ENCODE measurements around the gene PCDH9. TPM values are rescaled to one million over a fixed set of nuclear protein-coding genes. Genes with fewer than 3 reads are reported as not detected.

Gene PCDH9
- total RNA-seq, 1 experiment from 2014 or later = 4.2 TPM

DNA sequence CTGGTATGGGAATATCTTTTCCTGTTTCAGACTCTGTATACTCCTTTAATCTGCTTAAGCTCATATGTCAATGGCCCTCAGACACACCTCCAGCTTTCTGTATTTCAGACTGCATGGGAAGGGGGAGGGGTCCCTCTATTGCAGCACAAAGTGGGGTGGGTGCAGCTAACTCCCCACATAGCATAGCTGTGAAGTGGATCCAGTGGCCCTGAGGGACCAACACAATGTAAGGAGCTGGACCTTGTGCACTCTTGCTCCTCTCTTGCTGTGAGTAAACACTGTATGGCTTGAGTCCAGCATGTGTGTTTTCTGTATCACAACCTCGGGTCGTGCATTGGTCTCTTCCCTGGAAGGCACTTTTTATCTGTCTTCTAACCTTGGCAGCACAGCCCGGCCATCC is 669.9 kb downstream of the PCDH9 start:
- ATAC-seq (no peak), DNase-seq (ENCODE audit: low read depth, low spot score) (no peak)
- in situ Hi-C loops (cut with HindIII; ENCODE audit: low pct_unique_long_range_greater_than_20kb, low sequenced_read_pairs) = no loop called here
- intact Hi-C loops (cut with micrococcal nuclease; ENCODE audit: unreplicated experiment) = no loop called here
- Histone ChIP-seq H3K4me1 (ENCODE audit: control insufficient read depth, insufficient read depth, low read length) (no peaks in the 10 kb centered on the region), H3K4me3 (ENCODE audit: low read depth in 2 of 2, low read length in 2 of 2) (no peak overlapping the region), H3K36me3 (ENCODE audit: control insufficient read depth, insufficient read depth, low read length) (no peaks in the 10 kb centered on the region), H3K27me3 (ENCODE audit: control insufficient read depth, insufficient read depth, low read length) (no peaks in the 10 kb centered on the region), H3K9me3 (ENCODE audit: control insufficient read depth, insufficient read depth, low read depth, low read length) (no peaks in the 10 kb centered on the region), H3K27ac (ENCODE audit: low read length) (no peak overlapping the region)
- TF ChIP-seq POLR2AphosphoS5 (IDR thresholded peaks at IDR 0.05; ENCODE audit: low read depth, low read length) (no peak), CTCF (IDR thresholded peaks at IDR 0.05) (no peak), REST (IDR thresholded peaks at IDR 0.05; ENCODE audit: insufficient read depth in 1 of 2, low read depth in 2 of 2, low read length in 1 of 2) (no peak), SIN3A (IDR thresholded peaks at IDR 0.05; ENCODE audit: borderline replicate concordance, insufficient read depth, low read depth, low read length) (no peak), TCF7L2 (IDR thresholded peaks at IDR 0.05; ENCODE audit: low read depth, low read length) (no peak)
- BruUV-seq (replicated peaks) = no TSS peak
- ChIA-PET POLR2A (no interaction called here), CTCF (no interaction called here)

DNA sequence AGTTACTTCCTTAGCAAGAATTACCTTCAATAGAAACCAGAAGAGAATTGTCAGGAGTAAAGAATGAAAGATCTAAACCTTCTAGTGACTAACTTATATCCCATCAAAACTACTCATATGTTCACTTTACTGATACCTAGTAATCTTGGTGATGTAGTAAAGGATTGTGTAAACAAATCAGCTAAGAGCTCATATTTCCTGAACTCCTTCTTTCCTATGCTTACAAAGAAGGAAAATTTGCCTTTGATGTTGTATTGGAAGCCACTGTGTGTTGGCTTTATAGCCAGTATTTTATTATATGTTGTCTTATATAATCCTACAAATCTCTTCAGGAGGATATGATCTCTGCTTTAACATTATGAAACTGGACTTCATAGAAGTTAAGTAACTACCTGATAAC is 671.0 kb downstream of the PCDH9 start:
- in situ Hi-C loops (cut with HindIII; ENCODE audit: low pct_unique_long_range_greater_than_20kb, low sequenced_read_pairs) = no loop called here
- Histone ChIP-seq H3K36me3 (ENCODE audit: control insufficient read depth, insufficient read depth, low read length) (no peaks in the 10 kb centered on the region), H3K4me1 (ENCODE audit: control insufficient read depth, insufficient read depth, low read length) (no peaks in the 10 kb centered on the region), H3K9me3 (ENCODE audit: control insufficient read depth, insufficient read depth, low read depth, low read length) (no peaks in the 10 kb centered on the region), H3K27ac (ENCODE audit: low read length) (no peak overlapping the region), H3K4me3 (ENCODE audit: low read depth in 2 of 2, low read length in 2 of 2) (no peak overlapping the region), H3K27me3 (ENCODE audit: control insufficient read depth, insufficient read depth, low read length) (no peaks in the 10 kb centered on the region)
- intact Hi-C loops (cut with micrococcal nuclease; ENCODE audit: unreplicated experiment) = no loop called here
- ChIA-PET POLR2A (no interaction called here), CTCF (no interaction called here)
- ATAC-seq (no peak), DNase-seq (ENCODE audit: low read depth, low spot score) (no peak)
- TF ChIP-seq REST (IDR thresholded peaks at IDR 0.05; ENCODE audit: insufficient read depth in 1 of 2, low read depth in 2 of 2, low read length in 1 of 2) (no peak), SIN3A (IDR thresholded peaks at IDR 0.05; ENCODE audit: borderline replicate concordance, insufficient read depth, low read depth, low read length) (no peak)
- no TSS peak for BruUV-seq (replicated peaks)
